Ectodermal cell (in vitro differentiated cells): Measurements from ENCODE around the gene CREBRF.

Source experiments
- H3K27ac ChIP-seq: 2 replicates; pipeline ENCODE4 v1.7.0; 2013; ENCODE audit warnings: mild to moderate bottlenecking, low read depth, low read length; ENCODE audit not compliant: insufficient read depth, poor library complexity, severe bottlenecking
- H3K27me3 ChIP-seq: 2 replicates; pipeline ENCODE4 v1.7.0; 2013; ENCODE audit warnings: mild to moderate bottlenecking, low read length; ENCODE audit not compliant: insufficient read depth, control insufficient read depth, poor library complexity, severe bottlenecking
- H3K36me3 ChIP-seq: one replicate; pipeline ENCODE4 v1.7.0; 2013; ENCODE audit warnings: low read length; ENCODE audit not compliant: control insufficient read depth, insufficient read depth
- H3K4me1 ChIP-seq: one replicate; pipeline ENCODE4 v1.7.0; 2013; ENCODE audit warnings: low read length; ENCODE audit not compliant: control insufficient read depth, insufficient read depth
- H3K4me3 ChIP-seq: 2 replicates; pipeline ENCODE4 v1.7.0; 2013; ENCODE audit warnings: low read depth, low read length, control low read depth; ENCODE audit not compliant: insufficient read depth
- H3K9me3 ChIP-seq: 2 replicates; pipeline ENCODE4 v1.7.0; 2013; ENCODE audit warnings: mild to moderate bottlenecking, low read length, moderate library complexity; ENCODE audit not compliant: control insufficient read depth
- WGBS, 2 experiments: methylation state at CpG; one replicate each; pipeline ENCODE4 v1.1.7; 2013; ENCODE audit warnings: missing lambda C conversion rate in 2 of 2; 5-methylcytosine and 5-hydroxymethylcytosine counted together

The CREBRF gene

GRCh38 chr5:173172166-173172565, 116.0 kb downstream of the CREBRF start:
- Histone ChIP-seq H3K27me3 (no peaks in the 10 kb centered on the region), H3K36me3 (no peaks in the 10 kb centered on the region), H3K4me3 (no peak overlapping the region), H3K27ac (no peak overlapping the region), H3K4me1 (peaks cover 14% of the 10 kb centered on the region), H3K9me3 (no peaks in the 10 kb centered on the region)
- WGBS, 2 experiments: 89 to 97% methylated on average over 3 to 8 of the region's 8 CpGs

DNA sequence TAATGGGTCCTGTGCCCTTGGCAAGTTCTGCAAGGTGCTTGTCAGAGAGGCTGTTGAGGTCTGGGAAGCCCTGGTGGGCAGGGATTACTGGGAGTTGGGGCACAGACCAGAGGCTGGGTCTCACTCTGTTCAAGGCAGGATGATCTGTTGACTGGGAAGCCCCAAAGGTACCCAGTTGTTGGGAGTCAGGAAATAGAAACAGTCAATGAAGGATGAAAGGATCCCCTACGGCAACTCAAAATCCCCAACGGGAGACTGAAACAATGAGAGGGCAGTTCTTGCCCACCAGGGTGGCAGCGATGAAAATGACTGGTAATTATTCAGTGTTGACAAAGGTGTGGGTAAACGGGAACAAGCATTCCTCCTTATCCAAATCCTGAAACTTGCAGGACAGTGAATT, 119.4 kb downstream of the CREBRF start:
- Histone ChIP-seq H3K36me3 (no peaks in the 10 kb centered on the region), H3K4me3 (no peak overlapping the region), H3K27me3 (no peaks in the 10 kb centered on the region), H3K4me1 (peaks cover 9% of the 10 kb centered on the region), H3K27ac (no peak overlapping the region), H3K9me3 (no peaks in the 10 kb centered on the region)
- WGBS, 2 experiments: 19 to 21% methylated on average over 4 of the region's 4 CpGs

DNA sequence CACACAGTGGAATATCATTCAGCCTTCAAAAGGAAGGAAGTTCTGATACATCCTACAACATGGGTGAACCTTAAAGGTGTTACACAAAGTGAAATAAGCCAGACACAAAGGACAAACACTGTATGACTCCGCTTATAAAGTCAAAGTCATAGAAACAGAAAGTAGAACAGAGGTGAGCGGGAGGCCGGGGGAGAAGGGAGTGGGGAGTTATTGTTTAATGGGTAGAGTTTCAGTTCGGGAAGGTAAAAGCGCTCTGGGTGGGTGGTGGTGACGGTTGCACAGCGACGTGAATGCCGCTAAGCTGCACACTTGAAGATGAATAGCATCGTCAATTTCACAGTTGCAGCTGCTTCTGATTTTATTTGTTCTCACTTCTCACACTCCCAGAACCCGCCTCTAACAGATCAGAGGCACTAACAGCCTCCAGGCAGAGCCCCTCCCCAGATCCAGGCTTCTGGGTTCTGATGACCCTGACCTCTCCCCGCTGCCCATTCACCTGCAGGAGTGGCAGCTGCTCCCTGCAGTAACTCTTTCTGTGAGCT, 122.3 kb downstream of the CREBRF start:
- 83 to 84% methylated on average over 12 of the region's 12 CpGs for WGBS, 2 experiments
- no peaks in the 10 kb centered on the region for H3K36me3 ChIP-seq
- H3K4me3 ChIP-seq: no peak overlapping the region
- H3K27me3 ChIP-seq: no peaks in the 10 kb centered on the region
- no peak overlapping the region for H3K27ac ChIP-seq
- H3K9me3 ChIP-seq: no peaks in the 10 kb centered on the region
- peaks cover 9% of the 10 kb centered on the region for H3K4me1 ChIP-seq

DNA sequence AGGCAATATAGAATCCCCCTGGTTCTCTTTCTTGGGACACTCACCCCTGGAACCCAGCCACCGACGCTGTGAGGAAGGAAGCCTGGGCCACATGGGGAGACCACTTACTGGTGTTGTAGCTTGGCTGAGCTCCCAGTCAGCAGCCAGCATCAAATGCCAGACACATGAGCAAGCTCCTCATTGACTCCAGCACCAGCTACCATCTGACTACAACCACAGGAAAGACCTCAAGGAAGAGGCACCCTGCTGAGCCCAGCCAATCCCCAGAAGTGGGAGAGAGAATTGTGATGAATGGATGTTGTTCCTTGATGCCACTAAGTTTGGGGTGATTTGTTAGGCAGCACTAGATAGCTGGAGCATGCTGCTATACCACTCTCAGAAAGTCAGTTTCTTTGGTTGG, 124.2 kb downstream of the CREBRF start:
- no peaks in the 10 kb centered on the region for H3K27me3 ChIP-seq
- no peaks in the 10 kb centered on the region for H3K36me3 ChIP-seq
- H3K4me1 ChIP-seq: peaks cover 5% of the 10 kb centered on the region
- no peak overlapping the region for H3K4me3 ChIP-seq
- H3K27ac ChIP-seq: no peak overlapping the region
- H3K9me3 ChIP-seq: no peaks in the 10 kb centered on the region
- whole genome bisulfite sequencing, 2 experiments: 93 to 94% methylated on average over 2 of the region's 2 CpGs

DNA sequence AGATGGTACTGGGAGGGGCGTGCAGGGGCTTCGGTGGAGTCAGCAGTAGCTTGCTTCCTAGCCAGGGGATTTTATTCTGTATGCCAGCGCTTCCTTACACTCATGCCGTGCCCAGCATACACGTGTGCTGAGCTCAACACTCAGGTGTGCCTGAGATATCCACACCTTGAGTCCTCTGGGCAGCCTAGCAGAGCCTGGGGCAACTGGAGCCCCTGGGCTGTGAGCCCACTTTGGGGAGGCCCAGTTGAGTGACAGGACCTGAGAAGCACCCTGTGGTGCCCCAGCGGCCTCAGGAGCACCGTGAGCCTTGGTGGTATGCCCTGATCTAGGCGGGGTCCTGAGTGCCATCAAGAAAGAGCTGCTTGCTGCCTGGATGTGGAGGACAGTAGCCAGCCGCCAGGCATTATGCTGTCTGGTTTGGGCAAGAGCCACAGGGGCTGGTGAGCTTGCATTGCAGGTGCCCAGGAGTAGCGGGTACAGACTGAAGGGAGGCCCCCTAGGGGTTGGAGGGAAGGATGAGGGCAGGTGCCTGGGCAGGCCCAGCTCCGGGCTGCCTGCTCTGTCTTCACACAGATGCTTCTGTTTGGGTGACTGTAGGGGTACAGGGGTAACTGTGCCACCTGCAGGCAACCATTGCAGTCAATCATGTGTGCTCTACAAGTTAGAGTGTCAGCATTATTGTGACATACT, 131.0 kb downstream of the CREBRF start:
- Histone ChIP-seq H3K4me3 (no peak overlapping the region), H3K27ac (no peak overlapping the region), H3K9me3 (no peaks in the 10 kb centered on the region), H3K36me3 (no peaks in the 10 kb centered on the region), H3K4me1 (no peaks in the 10 kb centered on the region), H3K27me3 (no peaks in the 10 kb centered on the region)
- 81 to 84% methylated on average over 11 of the region's 11 CpGs for WGBS, 2 experiments

GRCh38 chr5:173188280-173188679, 132.1 kb downstream of the CREBRF start:
- no peak overlapping the region for H3K27ac ChIP-seq
- no peaks in the 10 kb centered on the region for H3K27me3 ChIP-seq
- no peaks in the 10 kb centered on the region for H3K9me3 ChIP-seq
- H3K36me3 ChIP-seq: no peaks in the 10 kb centered on the region
- H3K4me1 ChIP-seq: no peaks in the 10 kb centered on the region
- 64 to 78% methylated on average over 2 of the region's 2 CpGs for WGBS, 2 experiments
- no peak overlapping the region for H3K4me3 ChIP-seq
